Subcutaneous adipose tissue (tissue), 4 donors: ENCODE measurements around the gene KIRREL2. TPM values are rescaled to one million over a fixed set of nuclear protein-coding genes. Genes with fewer than 3 reads are reported as not detected.

Source experiments
- total RNA-seq, 4 donors: library from RNA; depleted of rRNA; stranded (reverse); fragments of >200 nt; gene quantifications; one replicate each; pipeline ENCODE4 v1.1.0, GENCODE V29; 2016
- TF ChIP-seq, protein P1 (sequence below): fragments of 450-650 bp; IDR thresholded peaks from one replicate; pipeline ENCODE4 v1.5.1; 2016; ENCODE audit warnings: low read depth, mild to moderate bottlenecking, control low read depth, antibody characterized with exemption, moderate library complexity

Gene KIRREL2
- total RNA-seq, 4 donors from 2014 or later = not detected

DNA sequence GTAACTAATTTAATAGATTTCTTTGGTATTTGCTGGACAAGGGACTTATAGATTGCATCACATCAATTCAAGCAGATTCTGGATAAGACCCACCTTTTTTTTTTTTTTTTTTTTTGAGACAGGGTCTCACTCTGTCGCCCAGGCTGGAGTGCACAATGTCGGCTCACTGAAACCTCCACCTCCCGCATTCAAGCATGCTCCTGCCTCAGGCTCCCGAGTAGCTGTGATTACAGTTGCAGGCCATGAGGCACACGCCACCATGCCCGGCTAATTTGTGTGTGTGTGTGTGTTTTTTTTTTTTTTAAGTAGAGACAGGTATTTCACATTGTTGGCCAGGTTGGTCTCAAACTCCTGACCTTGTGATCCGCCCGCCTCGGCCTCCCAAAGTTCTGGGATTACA lies 39.9 kb upstream of the KIRREL2 start:
- TF ChIP-seq, protein P1, sequence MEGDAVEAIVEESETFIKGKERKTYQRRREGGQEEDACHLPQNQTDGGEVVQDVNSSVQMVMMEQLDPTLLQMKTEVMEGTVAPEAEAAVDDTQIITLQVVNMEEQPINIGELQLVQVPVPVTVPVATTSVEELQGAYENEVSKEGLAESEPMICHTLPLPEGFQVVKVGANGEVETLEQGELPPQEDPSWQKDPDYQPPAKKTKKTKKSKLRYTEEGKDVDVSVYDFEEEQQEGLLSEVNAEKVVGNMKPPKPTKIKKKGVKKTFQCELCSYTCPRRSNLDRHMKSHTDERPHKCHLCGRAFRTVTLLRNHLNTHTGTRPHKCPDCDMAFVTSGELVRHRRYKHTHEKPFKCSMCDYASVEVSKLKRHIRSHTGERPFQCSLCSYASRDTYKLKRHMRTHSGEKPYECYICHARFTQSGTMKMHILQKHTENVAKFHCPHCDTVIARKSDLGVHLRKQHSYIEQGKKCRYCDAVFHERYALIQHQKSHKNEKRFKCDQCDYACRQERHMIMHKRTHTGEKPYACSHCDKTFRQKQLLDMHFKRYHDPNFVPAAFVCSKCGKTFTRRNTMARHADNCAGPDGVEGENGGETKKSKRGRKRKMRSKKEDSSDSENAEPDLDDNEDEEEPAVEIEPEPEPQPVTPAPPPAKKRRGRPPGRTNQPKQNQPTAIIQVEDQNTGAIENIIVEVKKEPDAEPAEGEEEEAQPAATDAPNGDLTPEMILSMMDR = no peak

DNA sequence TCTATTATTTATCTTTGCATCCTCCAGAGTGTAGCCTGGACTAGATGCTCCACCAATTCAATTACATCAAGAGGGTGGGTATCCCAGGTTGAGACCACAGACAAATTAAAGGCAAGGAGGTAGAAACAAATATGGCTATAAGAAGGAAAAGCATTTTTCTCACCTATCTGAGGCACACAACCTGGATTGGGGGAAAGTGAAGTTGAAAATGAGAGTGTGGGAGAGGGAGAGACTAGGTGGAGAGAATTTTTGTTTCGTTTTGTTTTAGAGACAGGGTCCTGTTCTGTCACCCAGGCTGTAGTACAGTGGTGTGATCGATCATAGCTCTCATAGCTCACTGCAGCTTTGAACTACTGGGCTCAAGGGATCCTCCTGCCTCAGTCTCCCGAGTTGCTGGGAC lies 38.3 kb upstream of the KIRREL2 start:
- TF ChIP-seq, protein P1 = no peak

DNA sequence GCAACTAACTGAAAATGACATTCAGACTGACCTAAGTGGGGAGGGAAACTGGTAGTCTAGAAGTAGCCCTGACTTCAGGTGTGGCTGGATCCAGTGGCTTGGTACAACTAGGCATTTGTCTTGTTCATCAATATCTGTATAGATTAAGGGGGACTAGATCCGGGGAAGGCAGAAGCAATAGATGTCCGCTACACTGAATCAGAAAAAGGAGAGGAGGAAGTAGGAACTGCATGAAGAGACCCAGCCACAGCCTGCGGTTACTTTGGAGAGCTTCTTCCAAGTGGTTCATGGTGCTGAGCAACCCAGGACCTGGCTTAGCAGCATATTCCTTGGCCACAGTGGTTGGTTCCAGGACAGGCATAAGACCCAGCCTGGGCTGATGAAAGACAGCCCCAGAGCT lies 34.1 kb upstream of the KIRREL2 start:
- TF ChIP-seq, protein P1 = no peak

DNA sequence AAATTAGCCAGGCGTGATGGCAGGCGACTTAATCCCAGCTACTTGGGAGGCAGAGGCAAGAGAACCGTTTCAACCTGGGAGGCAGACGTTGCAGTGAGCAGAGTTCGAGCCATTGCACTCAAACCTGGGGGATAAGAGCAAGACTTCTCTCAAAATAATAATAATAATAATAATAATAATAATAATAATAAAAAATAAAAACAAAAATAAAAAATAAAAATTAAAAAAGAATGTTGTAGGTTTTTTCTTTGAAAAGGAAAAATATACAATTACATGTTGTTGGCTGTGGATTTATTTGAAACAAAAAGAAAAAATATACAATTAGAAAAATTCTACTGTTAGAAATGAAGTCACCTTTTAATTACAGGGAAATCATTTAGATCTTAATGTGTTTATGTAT lies 32.6 kb upstream of the KIRREL2 start:
- TF ChIP-seq, protein P1 = no peak

DNA sequence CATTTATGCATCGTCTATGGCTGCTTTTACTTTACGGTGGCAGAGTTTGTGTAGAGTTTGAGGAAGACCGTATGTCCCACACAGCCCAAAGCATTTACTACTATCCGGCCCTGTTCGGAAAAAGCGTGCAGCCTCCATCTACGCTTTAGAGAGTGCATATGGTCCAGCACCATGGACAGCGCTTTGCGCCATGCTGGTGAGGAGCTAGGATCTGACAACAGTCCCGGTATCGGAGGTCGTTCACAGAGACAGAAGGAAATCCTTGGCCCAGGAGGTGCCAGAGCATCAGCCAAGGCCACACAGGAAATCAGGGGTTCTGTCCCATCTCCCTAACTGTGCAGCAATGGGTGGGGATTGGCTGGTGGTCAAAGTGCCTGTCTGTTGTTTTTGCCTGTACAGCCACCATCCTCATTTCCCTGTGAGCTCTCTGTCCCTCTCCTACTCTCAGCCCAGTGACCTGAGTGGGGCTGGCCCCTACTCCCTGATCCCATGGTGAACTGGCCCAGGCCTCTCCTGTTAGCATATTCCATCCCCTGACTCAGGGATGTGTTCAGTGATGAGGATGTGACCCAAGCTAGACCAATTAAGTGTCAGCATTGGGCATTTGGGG lies 27.9 kb upstream of the KIRREL2 start:
- TF ChIP-seq, protein P1 = no peak

DNA sequence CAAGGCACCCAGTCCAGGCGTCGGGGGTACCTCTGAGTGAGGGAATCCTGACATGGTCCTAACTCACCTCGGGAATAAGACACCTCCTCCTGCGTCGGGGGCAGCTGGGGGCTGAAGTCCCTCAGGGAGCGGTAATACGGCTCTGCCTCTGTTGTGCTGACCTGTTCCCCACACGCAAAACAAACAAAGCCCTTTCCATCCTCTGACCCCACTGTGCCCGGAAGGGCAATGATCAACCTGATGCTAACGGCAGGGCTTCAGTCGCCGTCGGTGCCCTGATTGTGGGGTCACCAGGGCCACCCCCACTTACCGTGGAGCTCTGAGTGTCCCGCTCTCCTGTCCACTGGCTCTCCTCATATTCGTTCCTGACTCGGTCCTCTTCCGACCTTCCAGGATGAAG lies 25.7 kb upstream of the KIRREL2 start:
- TF ChIP-seq, protein P1 = no peak

DNA sequence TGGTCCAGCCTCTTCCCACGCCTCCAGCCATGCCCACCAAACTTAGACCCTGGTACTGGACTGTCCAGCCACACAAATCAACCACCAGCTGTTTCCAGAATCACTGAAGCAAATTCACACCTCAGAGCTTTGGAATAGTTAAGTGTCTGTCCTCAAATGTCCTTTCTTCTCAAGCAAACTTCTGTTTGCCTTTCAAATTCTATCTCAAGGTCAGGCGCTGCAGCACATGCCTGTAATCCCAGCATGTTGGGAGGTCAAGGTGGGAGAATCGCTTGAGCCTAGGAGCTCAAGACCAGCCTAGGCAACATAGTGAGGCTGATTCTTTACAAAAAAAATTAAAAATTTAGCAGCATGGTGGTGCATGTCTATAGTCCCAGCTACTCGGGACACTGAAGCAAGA lies 24.7 kb upstream of the KIRREL2 start:
- TF ChIP-seq, protein P1 = no peak
